GM18870 (cell line): Measurements from ENCODE around the gene SIK1.
"Not testable (repeated sequence)": the region's sequence is repeated elsewhere in the genome, so short reads cannot be mapped to it uniquely, and the experiment has no call there.

Experiments used
- ATAC-seq: cut with Tn5 transposase; IDR thresholded peaks from one replicate; pipeline ENCODE4 v1.9.1; 2021; ENCODE audit warnings: moderate library complexity; ENCODE audit not compliant: unreplicated experiment

The SIK1 gene

DNA sequence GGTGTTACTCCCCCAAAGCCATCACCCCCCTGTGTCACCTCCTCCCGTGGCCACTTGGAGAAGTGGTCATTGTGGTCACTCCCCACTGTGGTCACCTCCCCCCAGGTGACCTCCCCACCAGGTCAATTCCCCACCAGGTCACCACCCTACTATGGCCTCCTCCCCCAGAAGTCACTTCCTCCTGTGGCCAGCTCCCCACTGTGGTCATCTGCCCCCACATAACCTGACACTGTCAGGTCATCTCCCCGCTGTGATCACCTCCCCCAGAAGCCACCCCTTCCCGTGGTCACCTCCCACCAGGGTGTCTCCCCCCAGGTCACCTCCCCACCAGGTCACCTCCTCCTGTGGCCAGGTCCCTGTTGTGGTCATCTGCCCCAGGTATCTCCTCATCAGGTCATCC lies 28.9 kb downstream of the SIK1 start:
- not testable (repeated sequence) for ATAC-seq

DNA sequence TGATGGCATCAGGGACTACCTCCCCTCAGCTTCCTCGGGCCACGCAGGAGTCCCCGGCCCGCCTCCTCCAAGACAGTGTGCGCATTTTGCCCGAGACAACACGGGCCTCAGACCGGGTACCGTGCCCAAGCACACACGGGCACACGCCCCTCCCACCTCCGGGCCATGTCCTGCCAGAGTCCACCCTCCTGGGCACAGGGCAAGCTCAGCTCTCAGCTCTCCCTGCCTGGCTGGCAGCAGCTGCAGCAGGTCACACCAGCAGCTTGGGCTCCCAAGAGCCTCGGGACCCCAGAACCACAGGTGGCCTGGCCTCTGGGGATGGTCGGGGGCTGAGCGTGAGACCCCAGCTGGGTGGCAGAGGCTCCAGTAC lies 29.5 kb downstream of the SIK1 start:
- not testable (repeated sequence) for ATAC-seq

DNA sequence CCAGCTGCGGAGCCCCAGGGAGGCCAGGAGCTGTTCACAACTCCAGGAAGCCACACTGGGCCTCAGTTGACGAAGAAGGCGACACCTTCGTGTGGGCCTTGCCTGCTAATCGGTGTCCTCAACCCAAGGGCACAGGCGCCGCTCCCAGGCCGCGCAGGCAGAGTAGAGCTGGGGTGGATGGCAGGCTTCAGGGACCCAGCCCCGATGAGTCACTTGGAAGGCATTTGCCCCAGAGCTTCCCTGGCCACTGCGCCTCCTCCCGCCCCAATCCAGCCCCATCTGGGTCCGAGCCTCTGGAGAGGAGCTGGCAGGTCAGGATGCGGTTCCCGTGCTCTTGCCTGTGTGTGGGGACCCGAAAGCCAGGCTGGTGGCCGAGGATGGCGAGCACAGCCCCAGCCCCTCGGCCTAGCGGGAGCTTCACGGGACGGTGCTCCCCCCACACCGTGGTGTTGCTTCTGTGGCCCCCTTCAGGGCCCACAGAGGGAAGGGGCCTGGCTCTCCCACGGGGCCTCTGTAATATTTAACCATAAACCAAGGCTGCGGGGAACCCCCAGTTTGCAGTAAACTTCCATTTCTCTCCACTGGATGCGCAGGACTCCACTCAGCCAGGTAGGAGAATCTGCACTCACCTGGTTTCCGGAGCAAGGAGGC lies 30.0 kb downstream of the SIK1 start:
- ATAC-seq: not testable (repeated sequence)

DNA sequence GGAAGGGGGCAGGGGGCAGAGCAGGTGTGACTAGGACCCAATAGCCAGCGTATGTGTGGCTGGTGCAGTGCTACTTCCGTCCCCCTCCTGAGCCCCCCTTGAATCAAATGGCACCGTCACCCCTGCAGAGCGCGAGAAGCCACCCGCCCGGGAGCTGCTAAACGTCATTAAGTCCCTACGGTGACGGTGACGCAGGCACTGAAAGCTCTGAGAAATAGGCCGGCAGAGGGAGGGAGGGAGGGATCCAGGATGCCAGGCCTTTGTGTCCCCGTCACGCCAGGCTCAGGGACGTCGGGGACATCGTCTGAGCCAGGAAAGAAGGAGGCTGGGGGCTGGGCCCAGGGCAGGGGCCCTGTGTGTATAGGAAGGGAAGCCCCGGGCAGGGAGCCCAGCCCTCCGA lies 43.6 kb downstream of the SIK1 start:
- not testable (repeated sequence) for ATAC-seq

DNA sequence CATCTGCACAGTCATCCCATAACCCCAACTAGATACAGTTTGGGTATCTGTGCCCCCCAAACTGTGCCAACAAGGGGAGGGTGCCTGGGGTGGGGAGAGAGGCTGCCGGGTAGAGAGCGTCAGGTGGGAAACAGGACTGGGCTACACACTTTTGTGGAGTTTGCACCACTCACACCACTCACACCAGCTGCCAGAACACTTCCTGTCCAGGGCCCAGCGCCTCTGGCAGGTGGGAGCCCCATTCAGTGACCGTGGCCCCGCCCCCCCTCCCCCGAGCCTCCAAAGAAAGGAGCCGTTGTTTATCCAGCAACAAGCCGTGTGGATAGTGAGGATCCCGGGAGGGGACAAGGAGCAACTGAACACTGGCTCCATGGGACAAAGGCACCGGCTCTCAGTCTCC lies 44.0 kb downstream of the SIK1 start:
- ATAC-seq: not testable (repeated sequence)

DNA sequence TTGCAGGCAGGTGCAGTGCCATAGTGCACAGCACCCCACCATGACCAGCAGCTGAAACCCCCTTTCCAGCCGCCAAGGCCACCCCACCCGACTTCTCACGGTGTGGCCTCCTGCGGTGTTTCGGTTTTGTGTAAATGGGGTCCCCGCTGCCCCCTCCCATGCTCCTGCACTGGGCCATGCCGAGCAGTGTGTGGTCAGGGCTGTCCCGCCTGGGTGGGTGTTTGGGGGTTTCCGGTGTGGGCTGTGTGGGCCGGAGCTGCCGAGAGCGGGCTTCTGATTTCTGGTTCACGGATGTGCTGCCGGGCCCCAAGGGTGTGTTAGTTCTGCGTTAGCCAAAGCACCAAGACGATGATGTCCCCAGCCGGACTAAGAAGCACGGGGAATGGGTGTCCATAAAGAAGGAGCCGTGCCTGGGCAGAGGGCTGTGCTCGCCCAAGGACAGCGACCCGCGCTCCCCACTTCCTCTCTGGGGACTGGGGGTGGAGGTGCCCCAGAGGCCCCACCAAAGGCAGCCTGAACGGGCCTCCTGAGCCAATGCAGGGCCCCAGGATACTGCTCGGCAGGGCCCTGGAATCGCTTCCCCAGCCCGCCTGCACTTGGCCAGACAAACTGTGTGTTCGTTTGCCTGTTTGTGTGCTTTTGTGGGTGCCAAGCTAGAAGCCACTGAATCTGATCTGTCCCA lies 45.9 kb downstream of the SIK1 start:
- not testable (repeated sequence) for ATAC-seq

DNA sequence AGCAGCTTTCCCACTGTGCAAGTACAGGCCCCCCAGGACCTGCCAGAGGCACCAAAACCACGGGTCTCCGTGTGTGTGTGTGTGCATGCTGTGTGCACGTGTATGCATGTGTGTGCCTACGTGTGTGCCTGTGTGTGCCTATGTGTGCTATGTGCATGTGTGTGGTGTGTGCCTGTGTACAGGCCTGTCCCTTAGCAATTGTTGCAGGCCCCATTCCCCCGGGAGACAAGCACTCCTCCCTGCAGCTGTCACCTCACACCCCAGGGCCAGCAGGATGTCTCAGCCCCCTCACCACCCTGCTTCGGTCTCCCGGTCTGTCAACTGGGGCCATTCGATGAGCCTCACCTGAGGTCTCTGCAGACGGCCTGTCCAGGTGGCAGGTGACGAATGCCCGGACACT lies 46.6 kb downstream of the SIK1 start:
- ATAC-seq: not testable (repeated sequence)

DNA sequence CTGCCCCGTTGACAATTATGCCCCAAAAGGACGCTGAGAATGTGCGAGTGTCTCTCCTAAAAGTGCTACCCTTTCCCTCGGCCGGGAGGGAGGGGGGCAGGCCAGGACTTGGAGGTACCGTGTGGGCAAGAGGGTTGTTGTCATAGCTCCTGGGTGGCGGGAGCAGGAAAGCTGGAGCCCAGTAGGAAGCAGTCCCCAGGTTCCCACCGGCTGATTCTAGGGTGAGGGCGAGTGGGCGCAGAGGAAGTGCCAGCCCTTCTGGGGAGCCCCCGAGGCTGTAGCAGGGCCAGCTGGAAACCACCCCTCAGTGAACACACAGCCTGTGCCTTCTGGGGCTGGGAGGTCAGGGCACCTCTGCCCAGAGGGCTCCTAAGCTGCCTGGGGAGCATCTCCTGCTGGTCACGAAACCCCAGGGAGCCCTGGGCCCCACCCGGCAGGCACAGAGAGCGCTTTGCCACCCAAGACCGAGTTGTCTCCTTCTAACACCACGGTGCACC lies 47.3 kb downstream of the SIK1 start:
- not testable (repeated sequence) for ATAC-seq

DNA sequence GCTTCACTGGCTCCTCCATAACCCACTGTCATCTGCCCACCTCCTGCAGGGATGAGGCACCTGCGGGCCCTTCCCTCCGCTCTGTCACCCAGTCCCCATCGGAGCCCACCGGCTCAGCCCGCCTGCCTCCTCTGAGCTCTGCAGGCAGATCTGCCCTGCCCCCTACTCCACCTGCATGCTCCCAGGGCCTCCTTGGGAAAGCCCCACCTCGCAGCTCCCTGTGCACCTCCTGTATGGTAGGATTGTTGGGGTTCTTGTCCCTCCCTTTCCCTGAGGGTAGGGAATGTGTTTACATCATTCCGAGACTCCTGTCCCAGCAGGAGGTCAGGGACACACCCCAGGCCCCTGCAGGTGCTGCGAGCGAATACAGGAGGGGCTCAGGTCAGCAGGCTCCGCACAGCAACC lies 50.5 kb downstream of the SIK1 start:
- ATAC-seq: no peak

DNA sequence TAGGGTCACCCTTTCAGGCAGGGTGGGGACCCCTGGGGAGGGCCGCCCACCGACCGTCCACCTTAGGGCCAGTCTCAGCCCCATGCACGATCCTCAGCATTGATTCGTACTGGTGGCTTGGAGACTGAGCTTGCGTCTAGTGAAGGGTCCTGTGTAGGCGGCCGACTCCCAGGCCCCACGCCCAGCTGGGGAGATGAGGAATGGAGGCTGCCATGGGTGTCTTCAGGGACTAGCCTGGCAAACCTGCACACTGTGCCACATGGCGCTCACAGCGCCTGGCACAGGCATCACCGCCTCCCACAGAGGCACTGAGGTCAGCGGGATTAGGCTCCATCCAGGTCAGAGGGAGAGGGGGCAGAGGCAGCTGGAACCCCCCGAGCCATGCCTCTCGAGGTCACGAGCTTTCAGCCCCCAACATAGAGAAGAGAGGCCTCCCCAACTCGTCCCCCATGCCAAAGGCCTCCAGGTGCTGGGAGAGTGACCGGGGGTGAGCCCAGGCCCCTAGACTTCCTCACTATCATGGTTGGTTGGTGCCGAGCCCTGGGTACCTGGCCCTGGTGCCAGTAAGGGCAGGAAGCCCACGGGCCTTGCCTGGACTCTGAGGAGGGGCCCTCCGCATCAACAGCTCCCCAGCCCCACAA lies 51.0 kb downstream of the SIK1 start:
- no peak for ATAC-seq

DNA sequence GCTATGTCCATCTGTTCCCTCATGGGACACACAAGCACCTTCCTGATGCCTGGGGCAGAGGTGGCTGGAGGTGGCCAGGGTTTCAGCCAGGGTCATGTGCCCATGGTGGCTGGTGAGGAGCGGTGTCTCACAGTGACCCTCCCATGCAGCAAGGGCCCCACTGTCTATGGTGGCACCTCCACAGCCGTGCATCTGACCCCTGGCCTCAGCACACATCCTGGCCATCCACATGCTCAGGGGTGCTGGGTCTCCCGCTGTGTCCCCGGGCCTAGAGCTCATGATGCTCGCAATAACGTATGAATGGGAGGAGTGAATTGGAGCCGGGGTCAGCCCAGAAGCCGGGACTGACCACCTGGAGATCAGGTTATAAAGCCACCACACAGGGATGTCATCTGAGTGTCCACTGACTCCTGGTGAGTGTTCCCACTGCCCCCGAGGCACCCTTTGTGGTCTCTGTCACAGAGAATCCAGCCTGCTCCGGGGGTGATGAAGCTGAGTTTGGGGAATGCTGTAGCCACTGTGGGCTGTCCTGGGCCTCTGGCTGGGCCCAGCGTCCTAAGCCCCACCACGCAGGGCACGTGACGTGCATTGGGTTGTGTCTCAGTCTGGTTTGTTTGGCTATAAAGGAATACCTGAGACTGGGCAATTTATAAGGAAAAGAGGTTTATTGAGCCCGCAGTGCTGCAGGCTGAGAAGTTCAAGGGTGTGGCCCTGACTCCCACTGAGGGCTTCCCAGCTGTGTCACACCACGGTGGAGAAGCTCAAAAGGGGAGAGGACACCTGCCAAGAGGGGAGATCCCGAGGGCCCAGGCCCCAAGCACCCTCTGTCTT lies 51.7 kb downstream of the SIK1 start:
- ATAC-seq: no peak

DNA sequence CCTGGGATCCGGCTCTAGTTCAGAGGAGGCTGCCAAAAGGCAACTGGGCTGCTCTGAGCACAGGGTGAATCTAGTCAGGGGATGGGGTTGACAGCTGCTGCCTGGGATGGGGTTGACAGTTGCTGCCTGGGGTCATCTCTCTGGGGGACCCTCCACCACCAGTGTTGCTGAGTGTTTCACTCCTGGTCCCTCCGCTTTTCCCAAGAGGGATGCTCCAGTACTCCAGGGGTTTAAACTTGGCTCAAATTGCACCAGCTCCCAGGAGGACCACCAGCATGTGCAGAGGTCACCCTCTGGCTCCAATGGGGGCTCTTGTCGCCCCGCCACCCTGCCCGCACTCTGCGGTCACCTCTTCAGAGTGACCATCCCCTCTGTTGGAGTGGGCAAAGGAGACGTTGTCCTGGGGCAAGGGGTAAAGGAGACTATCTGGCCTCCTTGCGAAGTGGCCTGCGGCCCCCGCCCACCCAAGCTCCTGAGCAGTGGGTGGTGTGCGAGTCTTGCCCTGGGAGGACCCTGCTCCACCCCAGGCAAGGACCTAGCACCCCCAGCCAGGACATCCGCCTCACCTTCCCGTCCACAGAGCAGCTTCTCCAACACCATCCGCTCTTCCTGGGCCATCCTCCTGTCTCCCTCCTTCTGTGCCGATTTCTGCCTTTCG lies 52.6 kb downstream of the SIK1 start:
- no peak for ATAC-seq

DNA sequence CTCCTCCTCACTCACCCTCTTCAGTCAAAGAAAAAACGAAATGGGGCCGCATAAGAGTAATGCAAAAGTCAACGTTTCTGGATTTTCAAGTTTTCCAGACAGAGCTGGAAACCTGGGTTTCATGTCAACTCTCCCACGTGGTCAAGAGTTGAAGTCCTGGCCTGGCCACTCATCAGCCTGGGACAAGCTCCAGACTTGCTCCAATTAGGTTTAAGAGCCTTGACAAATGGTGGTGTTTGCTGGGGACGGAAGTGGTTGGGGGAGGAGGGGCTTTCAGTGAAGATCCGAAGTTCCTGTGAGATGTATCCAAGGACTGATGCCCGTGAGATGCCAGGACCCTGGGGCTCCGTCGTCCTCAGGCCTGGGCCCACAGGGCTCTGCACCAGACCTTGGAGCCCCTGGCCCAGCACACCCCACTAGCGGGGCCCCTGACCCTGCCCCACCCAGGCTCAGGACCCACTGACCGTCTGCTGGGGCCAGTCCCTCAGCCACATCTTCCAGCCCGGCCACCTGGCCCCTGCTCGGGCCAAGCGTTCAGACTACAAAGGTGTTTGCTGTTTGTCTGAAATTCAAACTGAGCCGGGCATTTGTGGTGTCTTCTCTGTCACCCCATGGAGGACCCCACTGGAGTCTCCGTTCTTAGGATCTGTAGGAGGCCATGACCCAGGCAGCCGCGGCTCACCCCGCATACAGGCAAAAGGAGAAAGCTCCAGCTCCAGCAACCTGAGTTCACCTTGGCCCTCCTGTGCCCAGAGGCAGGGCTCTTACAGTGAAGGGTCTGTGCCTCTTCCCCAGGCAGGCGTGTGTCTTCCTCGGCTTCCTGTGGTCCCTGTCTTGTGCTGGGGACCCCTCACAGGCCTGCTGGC lies 53.3 kb downstream of the SIK1 start:
- no peak for ATAC-seq

DNA sequence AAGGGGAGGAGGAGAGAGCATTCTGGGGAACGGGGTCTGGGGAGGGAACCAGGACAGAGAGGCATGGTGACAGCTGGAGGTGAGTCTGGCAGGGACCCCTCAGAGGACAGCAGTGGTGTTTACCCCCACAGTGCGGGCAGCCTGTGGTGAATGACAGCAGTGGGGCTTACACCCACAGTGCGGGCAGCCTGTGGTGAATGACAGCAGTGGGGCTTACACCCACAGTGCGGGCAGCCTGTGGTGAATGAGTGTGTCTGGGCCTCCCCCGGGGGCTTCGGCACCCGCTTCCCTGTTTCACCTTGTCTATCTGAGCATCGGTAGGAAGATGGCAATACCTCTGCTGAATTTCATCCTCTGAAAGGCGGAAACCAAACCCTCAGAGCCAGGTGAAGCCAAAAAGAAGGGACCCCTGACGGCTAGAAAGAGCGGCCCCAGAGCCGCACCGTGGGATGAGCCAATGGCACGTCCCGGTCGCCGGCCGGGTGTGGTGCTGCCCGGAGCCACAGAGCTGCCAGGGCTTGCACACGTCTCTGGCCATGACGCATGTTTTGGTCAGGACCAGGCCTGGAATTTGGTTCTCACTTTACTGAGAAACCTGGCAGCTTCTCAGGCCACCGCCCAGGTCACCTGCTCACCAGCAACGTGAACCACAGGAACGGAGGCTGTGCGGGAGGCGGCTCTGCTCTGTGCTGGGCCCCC lies 54.1 kb downstream of the SIK1 start:
- ATAC-seq: no peak

DNA sequence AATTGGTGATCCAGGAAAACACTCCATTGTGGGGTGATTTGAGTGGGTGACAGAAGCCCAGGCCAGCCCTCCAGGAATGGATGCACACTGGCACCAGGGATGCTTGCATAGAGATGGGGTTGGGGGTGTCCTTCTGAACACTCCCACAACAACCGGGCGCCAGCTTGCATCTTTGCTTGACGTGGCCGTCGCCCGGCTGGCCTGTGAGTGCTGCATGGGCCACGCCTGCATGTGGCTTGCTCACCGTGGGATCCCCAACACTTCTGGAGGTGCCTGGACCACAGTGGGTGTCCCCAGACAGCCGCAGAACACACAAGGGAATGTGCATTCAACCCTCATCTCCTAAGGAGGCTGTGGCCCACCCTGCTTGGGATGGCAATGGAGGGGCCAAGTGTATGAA lies 55.1 kb downstream of the SIK1 start:
- ATAC-seq: no peak

DNA sequence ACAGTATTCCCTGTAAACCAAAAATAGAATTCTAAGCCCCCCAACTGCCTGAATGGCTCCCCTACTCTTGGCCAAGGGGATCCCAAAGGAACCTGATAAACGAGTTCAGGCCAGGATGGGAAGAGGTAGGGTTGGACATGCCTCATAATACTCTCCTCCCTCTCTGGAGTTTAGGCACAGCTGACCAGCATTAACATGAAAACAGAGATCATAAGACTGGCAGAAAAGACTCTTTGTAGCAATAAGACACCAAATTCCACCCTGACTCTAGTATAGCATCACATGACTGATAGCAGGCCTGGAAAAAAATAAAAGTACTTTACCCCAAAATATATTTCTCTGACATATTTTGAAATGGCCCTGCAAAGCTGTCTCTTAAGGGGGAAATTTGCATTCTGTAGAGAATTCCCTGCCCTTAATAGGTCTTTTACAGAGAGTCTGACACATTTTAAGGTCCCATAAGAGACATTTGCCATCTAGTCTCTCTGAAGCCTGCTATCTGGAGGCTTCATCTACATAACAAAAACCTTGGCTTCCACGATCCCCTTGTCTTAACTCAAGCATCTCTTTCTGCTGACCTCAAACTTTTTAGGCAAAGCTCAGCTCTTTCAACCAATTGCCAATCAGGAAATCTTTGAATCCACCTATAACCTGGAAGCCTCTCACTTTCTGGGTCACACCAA lies 55.9 kb downstream of the SIK1 start:
- no peak for ATAC-seq

DNA sequence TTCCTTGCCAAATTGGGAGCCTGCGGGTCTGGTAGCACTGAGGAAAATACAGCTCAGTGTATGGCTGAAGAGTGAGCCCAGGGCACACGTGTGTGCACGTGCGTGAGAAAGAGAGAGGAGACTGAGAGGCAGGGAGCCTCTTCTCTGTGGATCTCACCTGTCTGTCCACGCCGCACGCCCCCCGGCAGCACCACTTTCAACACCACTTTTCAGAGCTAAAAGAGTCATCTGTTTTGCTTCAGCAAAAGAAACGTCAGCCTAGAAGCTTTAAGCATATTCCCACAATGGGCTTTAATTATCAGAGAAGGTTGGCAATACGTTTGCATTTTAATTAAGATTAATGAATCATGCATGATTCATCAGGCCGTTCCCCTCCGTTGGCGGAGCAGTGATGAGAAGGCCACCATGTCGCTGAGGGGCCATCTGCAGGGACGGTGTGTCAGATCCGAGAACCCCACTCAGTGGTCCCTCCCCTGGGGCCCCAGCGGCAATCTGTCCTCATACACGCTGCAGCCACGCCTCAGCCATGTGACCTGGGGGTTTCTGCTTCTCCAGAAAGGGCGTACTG lies 56.8 kb downstream of the SIK1 start:
- ATAC-seq: no peak

DNA sequence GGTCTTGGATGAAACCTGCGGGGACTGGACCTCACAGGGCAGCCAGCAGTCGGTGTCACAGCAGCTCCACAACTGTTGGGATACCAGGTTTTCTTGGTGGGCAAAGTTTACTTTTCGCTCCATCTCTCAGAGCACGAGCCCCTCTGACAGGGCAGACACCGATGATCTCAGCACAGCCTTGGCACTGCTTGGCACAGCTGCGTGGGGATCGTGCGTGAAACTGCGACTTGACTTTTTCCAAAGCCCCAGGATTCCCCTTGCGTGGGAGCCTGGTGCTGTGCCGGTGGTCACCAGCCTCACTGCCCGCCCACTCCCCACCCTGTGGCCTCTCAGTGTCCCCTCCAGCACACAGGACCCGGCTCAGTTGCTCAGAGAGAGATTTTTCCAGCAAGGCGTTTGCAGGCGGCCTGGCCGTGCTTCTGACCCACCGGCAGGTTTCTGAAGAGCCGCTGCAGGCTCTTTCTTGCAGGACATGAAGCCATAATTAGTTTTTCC lies 57.3 kb downstream of the SIK1 start:
- ATAC-seq: no peak
